Activated CD4-positive, CD25-positive, alpha-beta regulatory T cell treated with anti-CD3 and anti-CD28 coated beads, Interleukin-2, amount 50 U/mL, for 72 hours (primary cell): ENCODE data around the gene UNK.
A peak's percentile ranks its signal among the peaks of the same experiment; 100 is the strongest.
"Not testable (repeated sequence)": the region's sequence is repeated elsewhere in the genome, so short reads cannot be mapped to it uniquely, and the experiment has no call there.

Source experiments
- DNase-seq: peaks from one replicate; pipeline ENCODE4 v3.0.0; 2021

UNK gene

GRCh38 chr17:75855310-75856061 lies 70.9 kb downstream of the UNK start, which contains the start of gene WBP2:
WBP2 (minus strand) TSS chr17:75855335; CDS start chr17:75855297, 38 bp downstream.
- peak; percentile 90 for DNase-seq

DNA sequence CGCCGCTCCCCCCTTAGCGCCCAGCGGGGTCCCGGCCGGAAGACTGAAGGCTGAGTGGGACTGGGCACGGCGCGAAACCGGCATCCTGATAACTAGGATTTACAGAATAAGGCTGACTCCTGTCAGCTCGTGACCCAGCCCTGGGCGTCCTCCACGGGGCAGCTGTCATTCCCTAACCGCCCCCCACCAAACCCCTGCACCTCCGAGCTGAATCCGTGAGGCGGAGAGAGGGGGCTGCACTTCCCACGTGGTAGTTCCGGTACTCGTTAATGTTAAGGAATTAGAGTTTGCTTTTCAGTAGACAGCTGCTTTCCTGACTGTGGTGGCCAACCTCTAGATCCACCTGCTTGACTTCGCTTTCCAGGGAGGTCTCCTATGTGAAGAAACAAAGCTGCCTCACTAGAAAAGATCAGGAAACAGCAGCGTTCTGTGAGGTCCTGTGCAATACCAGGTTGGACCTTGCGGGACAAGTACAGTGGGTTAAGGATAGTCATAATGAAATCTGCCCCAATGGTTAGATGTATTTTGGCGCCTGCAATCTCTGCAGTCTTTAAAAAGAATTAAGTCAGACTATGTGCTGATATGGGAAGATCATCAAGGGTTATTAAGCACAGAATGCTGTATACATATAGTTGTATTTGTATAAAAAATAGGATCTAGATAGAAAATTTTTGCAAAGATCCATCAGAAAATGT lies 71.6 kb downstream of the UNK start:
- DNase-seq = no peak

DNA sequence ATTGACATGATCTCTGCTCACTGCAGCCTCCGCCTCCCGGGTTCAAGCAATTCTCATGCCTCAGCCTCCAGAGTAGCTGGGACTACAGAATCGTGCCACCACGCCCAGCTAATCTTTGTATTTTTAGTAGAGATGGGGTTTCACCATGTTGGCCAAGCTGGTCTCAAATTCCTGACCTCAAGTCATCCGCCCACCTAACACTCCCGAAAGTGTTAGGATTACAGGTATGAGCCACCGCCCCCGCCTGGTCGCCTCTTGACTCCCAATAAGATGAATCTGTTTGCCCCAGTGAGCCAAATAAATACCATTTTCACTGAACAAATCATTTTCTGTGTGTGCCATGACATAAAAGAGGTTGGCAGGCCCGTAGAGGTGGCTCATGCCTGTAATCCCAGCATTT lies 74.8 kb downstream of the UNK start:
- DNase-seq = not testable (repeated sequence)

- DNase-seq = no peak
Measured at GRCh38 chr17:75861927-75862317, 77.3 kb downstream of the UNK start.

GRCh38 chr17:75864448-75864871 lies 79.9 kb downstream of the UNK start:
- DNase-seq = no peak

DNA sequence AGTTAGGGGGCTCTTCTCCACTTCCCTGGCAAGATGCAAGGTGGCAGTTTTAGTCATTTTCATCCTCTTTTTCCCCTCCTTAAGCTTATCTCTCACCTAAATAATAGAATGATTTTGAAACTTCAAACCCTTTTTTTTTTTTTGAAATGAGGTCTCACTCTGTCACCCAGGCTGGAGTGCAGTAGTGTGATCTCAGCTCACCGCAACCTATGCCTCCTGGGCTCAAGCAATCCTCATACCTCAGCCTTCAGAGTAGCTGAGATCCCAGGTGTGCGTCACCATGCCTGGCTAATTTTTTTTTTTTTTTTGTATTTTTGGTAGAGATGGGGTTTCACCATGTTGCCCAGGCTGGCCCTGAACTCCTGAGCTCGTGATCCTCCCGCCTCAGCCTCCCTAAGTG lies 80.3 kb downstream of the UNK start:
- DNase-seq = not testable (repeated sequence)

DNA sequence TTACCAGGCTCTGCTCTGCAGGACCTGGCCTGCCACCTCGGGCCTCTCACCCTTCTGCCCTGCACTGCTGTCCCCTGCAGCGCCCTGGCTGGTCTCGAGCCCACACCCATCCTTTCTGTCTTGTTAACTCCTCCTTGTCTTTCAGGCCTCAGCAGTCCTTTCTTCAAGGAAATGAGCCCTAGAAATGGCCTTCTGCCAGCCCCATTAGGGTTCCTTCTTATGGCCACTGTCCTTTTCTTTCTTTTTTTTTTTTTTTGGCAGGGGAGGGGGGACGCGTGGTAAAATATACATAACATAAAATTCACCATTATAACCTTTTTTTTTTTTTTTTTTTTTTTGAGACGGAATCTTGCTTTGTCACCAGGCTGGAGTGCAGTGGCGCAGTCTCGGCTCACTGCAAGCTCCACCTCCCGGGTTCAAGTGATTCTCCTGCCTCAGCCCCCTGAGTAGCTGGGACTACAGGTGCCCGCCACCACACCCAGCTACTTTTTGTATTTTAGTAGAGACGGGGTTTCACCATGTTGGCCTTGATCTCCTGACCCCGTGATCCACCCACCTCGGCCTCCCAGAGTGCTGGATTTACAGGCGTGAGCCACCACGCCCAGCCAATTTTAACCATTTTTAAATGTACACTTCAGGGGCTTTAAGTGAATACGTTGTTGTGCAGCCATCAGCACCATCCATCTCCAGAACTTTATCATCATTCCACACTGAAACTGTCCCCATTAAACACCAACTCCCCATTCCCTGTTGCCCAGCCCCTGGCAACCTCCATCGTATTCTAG lies 81.0 kb downstream of the UNK start:
- not testable (repeated sequence) for DNase-seq

- DNase-seq = not testable (repeated sequence)
Measured at GRCh38 chr17:75868730-75869281, 84.2 kb downstream of the UNK start.

DNA sequence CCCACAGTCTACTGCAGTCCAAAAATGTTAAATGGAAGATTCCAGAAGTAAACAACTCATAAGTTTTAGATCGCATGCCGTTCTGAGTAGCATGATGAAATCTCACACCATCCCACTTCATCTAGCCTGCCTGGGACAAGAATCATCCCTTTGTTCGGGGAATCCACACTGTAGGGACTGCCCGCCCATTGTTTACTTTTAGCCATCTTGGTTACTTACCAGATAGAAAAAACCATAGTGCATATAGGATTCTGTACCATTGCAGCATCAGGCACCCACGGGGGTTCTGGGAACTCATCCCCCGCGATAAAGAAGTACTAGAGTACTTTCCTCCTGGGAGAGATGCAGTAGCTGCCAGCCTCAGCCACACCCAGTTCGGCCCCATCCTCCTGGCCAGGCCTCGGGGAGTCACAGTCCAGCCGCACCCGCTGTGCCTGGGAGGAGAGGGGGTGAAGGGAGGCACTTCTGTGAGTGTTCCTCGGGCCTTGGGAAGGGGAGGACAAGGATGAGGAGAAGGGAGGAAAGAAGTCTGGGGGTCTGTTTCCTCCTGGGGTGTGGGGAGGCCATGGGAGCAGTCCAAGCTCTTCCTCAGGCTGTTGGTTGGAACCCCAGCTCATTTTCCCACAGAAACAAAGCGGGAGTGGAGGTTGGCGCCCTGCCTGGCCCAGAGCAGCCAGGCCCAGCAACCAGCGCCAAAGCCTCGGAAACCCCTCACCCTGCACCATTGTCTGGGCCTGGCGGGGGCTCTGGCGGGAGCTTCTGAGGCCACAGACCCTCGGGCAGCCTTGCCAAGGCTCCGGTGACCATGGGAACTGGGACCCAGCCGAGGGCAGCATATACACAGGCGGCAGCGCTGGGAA lies 84.9 kb downstream of the UNK start:
- no peak for DNase-seq

DNA sequence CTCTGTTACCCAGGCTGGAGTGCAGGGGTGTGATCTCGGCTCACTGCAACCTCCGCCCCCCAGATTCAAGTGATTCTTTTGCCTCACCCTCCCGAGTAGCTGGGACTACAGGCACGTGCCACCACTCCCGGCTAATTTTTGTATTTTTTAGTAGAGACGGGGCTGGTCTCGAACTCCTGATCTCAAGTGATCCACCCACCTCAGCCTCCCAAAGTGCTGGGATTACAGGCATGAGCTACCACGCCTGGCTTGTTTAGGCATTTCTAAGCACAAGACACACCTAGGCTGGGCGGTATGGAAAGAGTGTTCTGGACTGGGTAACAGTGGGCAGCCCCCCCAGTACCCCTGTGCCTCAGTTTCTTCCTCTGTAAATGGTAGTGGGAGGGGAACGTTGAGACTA lies 85.6 kb downstream of the UNK start:
- not testable (repeated sequence) for DNase-seq

DNA sequence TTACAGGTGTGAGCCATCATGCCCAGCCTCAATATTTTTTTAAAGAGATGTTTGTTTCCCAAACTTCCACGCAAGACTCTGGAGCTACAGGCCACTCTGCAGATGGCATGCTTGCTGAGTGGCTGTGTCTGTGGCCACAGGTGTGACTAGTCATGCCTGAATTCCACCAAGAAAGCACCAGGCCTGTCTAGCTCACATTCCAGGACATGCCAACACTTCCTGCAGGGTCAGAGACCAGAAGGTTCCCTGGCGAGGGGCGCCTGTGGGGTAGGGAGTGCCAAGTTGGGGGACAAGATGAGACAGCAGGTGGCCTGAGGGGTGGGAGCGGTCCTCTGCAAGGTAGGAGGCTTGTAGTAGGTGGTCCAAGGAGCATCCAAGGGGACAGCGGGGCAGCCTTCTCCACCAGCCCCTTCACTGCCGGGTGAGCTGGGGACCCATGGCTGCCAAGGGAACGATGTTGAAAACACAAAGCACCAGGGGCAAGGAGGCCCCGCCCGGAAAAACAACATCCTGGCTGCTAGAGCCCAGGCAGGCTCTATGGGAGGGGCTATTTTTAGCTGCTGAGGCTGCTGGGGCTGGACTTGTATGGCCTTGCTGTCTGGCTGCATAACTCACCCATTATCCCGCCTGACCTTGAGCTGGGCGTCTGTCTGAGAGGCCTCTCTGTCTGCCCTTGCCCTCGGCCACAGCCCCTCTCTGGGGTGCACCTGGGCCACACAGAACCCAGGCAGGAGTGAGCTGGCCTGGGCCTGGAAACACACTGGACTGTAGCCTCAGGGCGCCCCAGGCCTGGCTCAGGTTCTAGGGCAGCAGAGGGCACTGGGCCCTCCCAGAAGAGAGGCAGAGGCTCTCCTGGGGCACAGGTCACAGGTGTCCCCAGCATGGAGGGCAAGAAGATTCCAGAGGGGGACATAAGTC lies 88.1 kb downstream of the UNK start:
- DNase-seq = no peak

- no peak for DNase-seq
Measured at GRCh38 chr17:75873587-75874322, 89.1 kb downstream of the UNK start.

GRCh38 chr17:75874323-75875181 lies 89.9 kb downstream of the UNK start:
- DNase-seq = no peak
